NCI-H526 treated with DMSO at 0.1 percent for 48 hours (cell line): ENCODE data around the gene TAS2R40.

Experiments used
- DNase-seq: peaks from one replicate; lab custom pipeline; 2025; lab: John Stamatoyannopoulos, UW

Gene TAS2R40

DNA sequence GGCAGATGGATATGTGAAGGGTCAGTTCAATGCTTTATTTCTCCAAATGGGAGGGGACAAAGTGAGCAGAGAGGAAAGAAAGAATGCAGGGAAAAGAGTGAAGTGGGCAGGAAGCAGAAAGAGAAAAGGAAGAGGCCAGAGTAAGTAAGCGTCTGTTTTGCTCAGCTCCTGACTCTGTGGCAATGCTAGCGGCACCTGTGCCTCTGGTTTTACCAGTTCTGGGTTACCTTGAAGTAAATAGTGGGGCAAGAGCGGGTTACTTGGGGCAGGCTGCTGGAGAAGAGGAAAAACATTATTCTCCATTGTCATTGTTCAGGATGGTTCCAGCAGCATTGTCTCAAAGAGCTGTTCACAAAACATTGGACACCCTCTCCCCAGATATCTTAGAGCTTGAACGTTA, 1.9 kb downstream of the TAS2R40 start:
- DNase-seq = no peak

DNA sequence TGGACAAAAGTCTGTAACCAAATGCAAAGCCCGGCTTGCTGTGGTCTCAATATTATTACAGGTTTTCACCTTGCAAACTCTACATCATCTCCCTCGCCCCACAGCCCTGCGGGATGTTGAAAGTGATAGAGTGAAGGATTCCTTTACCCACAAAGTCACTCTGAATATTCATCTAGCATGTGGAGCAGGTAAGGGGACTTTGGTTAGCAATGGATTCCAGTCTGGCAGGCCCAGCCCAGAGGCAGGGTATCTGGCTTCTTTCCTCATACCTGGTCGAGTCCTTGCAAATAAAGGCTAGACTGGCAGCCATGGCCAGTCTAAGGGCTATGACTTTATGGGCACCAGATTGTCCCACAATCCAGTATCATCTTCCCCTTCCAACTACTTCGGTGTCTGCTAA, 3.2 kb downstream of the TAS2R40 start:
- no peak for DNase-seq

DNA sequence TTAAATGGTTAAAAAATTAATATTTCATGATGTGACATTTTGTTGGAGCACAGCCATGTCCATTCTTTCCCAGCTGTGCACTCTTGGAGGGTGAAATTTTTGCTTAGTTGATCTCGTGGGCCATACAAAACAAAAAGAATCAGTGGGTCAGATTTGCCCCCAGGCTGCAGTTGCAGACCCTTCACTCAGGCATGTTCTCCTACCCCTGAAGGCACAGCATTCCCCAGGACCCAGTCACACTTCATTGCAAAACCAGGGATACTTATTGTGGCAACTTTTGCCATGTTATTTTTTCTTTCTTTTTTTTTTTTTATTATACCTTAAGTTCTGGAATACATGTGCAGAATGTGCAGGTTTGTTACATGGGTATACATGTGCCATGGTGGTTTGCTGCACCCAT, 6.0 kb downstream of the TAS2R40 start:
- DNase-seq = no peak

DNA sequence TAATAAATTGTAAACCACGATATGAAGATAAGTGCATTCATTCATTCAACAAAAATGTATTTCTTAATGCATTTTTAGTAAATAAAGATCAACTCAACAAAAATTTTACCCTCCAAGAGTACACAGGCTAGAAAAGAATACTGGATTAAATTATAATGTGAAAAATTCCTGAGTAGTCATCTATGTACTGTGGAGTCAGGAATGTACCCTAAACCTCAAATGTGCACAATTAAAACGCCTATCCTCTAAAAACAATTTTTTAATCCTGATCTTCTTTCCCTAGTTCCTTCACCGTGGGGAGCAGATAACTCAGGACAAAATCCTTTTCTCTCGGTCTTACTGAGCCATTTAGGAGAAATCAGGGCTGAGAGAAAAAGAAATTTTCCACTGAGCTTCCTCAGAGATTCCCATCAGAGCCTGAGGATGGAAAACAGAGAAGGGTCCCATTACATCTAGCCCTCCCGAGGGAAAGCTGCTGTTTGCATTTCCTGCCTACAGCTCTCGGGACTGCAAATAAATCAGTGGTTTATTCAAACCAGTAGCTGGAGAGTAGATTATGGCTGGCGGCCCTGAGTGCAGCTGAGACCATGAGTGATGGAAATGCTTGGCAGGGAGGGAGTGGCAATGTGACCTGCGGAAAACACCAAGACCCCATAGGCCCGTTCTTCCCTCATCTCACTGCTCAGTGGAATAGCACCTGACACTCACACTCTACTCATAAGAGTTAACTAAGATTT, 7.4 kb downstream of the TAS2R40 start:
- DNase-seq = peak; percentile 75

DNA sequence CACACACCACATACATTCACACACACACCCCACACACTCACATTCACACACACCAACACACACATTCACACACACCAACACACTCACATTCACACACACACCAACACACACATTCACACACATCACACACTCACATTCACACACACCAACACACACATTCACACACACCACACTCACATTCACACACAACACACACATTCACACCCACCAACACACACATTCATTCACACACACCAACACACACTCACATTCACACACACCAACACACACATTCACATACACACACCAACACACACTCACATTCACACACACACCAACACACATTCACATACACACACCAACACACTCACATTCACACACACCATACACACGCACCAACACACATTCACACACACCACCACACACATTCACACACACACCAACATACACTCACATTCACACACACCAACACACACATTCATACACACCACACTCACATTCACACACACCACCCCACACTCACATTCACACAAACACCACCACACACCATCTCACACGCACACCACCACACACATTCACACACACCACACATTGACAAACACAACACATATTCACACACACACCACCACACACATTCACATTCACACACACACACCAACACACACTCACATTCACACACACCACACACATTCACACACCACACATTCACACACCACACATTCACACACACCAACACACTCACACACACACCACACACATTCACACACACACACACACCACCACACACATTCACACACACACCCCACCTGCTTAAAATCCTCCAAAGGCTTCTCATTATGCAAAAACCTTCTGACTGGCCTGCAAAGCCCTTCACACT, 9.0 kb downstream of the TAS2R40 start:
- no peak for DNase-seq

DNA sequence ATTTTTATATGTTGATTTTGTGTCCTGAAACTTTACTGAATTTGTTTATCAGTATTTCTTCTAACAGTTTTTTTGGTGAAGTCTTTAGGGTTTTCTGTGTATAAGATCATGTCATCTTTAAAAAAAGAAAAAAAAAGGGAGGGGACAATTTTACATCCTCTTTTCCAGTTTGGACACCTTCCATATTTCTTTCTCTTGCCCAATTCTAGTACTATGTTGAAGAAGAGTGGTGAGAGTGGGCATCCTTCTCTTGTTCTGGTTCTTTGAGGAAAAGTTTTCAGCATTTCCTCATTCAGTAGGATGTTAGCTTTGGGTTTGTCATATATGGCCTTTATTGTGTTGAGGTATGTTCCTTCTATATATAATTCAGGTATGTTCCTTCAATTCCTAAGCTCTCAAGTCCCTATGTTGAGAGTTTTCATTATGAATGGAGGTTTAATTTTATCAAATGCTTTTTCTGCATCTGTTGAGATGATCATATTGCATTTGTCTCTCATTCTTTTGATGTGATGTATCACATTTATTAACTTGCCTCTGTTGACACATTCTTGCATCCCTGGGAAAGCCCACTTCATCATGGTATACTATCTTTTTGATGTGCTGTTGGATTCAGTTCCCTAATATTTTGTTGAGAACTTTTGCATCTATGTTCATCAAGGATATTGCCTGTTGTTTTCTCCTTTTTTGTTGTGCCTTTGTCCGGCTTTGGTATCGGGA, 12.1 kb downstream of the TAS2R40 start:
- DNase-seq = no peak

- DNase-seq = no peak
These were observed 12.7 kb downstream of the TAS2R40 start for GRCh38 chr7:143234533-143234875.

DNA sequence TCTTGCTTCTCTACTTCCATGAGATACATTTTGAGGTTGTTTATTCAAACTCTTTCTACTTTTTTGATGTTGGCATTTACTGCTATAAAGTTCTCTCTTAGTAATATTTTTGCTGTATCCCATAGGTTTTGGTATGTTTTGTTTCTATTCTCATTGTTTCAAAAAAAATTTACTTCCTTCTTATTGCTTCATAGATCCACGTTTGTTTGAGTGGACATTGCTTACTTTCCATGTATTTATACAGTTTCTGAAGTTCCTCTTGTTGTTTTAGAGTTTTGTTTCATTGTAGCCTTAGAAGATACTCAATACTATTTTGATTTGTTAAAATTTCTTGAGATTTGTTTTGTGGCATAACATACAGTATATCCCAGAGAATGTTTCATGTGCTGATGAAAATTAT, 13.7 kb downstream of the TAS2R40 start:
- no peak for DNase-seq

DNA sequence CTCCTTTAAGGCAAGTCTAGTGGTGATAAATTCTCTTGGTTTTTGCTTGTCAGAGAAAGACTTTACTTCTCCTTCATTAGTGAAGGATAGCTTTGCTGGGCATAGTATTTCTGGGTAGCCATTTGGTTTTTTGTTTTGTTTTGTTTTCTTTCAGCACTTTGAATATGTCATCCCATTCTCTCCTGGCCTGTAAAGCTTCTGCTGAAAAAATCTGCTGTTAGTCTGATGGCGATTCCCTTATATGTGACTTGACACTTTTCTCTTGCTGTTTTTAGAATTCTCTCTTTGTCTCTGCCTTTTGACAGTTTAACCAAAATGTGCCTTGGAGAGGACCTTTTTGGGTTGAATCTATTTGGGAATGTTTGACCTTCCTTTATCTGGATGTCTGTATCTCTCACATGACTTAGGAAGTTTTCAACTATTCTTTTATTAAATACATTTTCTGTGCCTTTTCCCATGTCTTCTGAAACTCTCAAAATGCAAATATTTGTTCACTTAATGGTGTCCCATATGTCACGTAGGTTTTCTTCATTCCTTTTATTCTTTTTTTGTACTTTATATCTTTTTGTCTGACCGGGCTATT, 14.7 kb downstream of the TAS2R40 start:
- no peak for DNase-seq

- DNase-seq = no peak
These were observed 15.5 kb downstream of the TAS2R40 start for GRCh38 chr7:143237366-143237765.

DNA sequence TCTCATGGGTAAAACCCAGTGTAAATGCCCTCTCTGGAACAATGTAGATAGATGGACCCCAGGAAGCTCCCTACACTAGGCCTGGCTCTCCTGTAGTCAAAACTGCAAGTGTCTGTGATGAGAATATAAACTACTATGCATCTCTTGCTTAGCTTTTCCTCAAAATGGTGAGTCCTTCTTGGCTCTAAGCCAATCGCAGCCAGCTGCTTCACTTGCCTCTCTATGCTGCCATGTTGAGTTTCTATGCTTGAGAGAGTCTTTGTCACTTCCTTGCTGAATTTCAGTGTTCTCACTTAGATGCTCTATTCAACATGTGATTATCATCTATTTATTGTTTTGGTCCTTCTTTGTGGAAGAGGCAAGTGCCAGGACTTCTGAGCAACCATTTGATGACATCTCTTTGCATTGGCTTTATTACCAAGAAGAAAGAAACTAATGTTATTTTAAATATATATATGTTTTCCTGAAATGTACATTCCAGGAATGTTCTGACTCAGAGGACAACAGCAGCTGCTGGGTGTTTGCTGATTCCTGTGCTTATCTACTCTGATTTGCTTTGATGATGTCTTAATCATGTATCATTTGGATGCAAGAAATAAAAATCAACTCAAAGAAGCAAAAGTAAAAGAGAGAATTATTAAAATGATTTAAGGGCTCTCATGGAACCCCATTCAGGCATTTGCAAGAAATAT, 16.6 kb downstream of the TAS2R40 start:
- DNase-seq = no peak

DNA sequence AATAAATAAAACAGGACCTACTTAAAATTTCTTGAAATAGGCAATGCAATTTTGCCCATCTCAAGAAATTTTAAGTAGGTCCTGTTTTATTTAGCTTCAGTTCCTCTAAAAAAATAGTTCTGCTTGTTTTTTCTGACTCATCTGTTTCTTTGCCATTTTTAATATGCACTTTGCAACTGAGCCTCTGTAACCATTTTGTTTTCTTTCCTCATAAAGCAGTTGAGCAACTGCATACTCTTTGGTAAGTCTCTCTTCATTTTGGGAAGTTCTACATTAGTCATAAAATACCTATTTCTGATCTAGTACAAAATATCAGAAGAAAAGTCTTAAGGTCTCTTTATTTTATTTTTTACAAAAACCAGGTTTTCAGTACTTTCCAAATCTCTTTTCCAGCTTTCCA, 18.0 kb downstream of the TAS2R40 start:
- DNase-seq = no peak

- DNase-seq = peak; percentile 69
These were observed 18.7 kb downstream of the TAS2R40 start for GRCh38 chr7:143240291-143241168.

- no peak for DNase-seq
These were observed 20.5 kb downstream of the TAS2R40 start for GRCh38 chr7:143242306-143242705.

DNA sequence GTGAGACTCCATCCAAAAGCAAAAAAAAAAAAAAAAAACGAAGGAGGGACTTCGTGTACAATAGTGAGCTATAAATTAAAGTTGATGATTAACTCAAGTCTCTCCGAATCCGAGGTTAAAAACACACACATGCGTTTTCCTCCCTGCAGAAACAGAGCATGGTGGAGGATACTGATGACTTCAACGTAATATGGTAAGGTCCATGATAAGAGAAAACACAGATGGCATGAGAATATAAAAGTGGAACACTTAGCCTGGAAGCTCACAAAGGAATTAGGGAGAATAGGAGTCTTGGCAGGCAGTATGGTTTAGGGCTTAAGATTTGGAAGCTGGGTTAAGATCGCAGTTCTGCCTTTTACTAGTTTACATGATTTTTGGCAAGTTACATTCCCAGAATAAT, 21.3 kb downstream of the TAS2R40 start:
- no peak for DNase-seq

GRCh38 chr7:143243614-143244013, 21.8 kb downstream of the TAS2R40 start:
- no peak for DNase-seq

GRCh38 chr7:143244321-143244720, 22.5 kb downstream of the TAS2R40 start:
- DNase-seq = no peak

GRCh38 chr7:143245123-143245522, 23.3 kb downstream of the TAS2R40 start:
- no peak for DNase-seq

- DNase-seq = no peak
These were observed 25.5 kb downstream of the TAS2R40 start for GRCh38 chr7:143247372-143247771.

DNA sequence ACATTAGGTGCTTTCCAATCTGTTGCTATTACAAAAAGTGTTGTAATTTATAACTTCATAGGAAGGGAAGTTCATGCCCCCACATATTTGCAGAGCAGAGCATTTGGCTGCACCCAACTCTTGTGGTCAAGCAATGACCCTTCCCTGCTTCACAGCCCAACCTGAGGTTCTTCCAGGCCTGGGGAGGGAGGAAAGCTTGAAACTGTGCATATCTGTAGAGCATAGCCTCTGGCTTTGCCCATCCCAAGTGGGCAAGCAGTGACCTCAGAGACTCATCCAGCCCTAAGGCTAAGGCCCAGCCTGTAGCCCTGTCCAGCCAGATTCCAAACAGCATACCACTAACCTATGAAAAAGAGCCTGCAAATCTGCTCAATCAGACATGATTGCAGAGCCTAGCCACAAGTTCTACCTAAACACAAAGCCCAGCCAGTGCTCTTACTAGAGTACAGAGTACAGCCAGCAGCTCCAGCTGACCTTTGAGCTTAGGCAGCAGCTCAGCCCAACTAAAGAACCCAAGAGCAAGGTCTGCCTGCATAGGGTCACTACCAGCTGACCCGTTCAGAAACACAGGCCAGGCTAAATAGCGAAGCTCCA, 27.0 kb downstream of the TAS2R40 start:
- no peak for DNase-seq

DNA sequence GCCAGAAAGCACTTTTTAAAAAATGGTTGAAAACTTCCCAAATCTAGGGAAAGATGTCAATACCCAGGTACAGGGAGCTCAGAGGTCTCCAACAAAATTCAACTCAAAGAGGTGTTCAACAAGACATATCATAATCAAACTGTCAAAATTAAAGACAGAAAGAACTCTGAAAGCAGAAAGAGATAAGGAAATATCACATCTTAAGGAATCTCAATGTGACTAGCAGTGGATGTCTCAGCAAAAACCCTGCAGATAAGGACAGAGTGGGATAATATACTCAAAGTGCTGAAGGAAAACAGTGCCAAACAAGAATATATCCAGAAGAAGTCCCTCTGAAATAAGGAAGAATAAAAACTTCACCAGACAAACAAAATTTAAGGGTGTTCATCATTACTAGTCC, 28.4 kb downstream of the TAS2R40 start:
- DNase-seq = no peak
